B cell (primary cell): Measurements from ENCODE around the gene KCNT2. TPM values are rescaled to one million over a fixed set of nuclear protein-coding genes. Genes with fewer than 3 reads are reported as not detected.

ENCODE experiments used
- ATAC-seq: fragments of 200-7000 bp; cut with Tn5 transposase; one replicate; pipeline ENCODE4 v1.10.0; 2021; ENCODE audit warnings: low read depth, mild to moderate bottlenecking, moderate number of reproducible peaks, moderate library complexity
- CTCF ChIA-PET: fragments of 350-600 bp; sonication (Branson Sonifier 250); formaldehyde crosslinking; loops from one replicate; lab custom pipeline; 2021; ENCODE audit warnings: antibody characterized with exemption, inconsistent platforms; lab: Charles Lee
- POLR2A ChIA-PET: fragments of 350-600 bp; sonication (Branson Sonifier 250); formaldehyde crosslinking; loops from one replicate; lab custom pipeline; 2021; ENCODE audit warnings: antibody characterized with exemption; lab: Charles Lee
- DNase-seq: peaks from one replicate; pipeline ENCODE4 v3.0.0; 2013
- H2AFZ ChIP-seq: 2 replicates; pipeline ENCODE4 v1.6.1; 2012; ENCODE audit warnings: mild to moderate bottlenecking, low read depth, low read length; ENCODE audit not compliant: insufficient read depth, poor library complexity, severe bottlenecking
- H3K27ac ChIP-seq, 2 donors: 1 replicate in 1 of 2; 2 replicates in 1 of 2; pipeline ENCODE4 v1.5.1; 2012 to 2013; ENCODE audit warnings: low read length in 2 of 2, mild to moderate bottlenecking in 2 of 2, moderate library complexity in 1 of 2
- H3K27me3 ChIP-seq, 4 experiments: fragments of 200-600 bp in 1 of 4; sonication (generic) in 1 of 4; replicated peaks in 1 of 4; 1 replicate in 2 of 4; 2 replicates in 2 of 4; pipeline versions ENCODE4 v1.6.1 to v1.7.0; 2013 to 2016; ENCODE audit warnings: low read length in 3 of 4, mild to moderate bottlenecking in 2 of 4, mixed read lengths in 1 of 4, moderate library complexity in 1 of 4; ENCODE audit not compliant: insufficient read depth in 4 of 4, control insufficient read depth in 3 of 4; ENCODE audit errors: control extremely low read depth in 1 of 4
- H3K36me3 ChIP-seq, 2 experiments: replicated peaks in 1 of 2; 1 replicate in 1 of 2; 2 replicates in 1 of 2; pipeline versions ENCODE4 v1.6.1 to v1.7.1; 2013; ENCODE audit warnings: low read length in 1 of 2; ENCODE audit not compliant: insufficient read depth in 2 of 2, control insufficient read depth in 1 of 2; ENCODE audit errors: control extremely low read depth in 1 of 2, extremely low read depth in 1 of 2
- H3K4me1 ChIP-seq, 2 donors: fragments of 200-600 bp in 1 of 2; sonication (generic) in 1 of 2; 1 replicate in 1 of 2; 2 replicates in 1 of 2; pipeline versions ENCODE4 v1.5.1 to v1.6.1; 2013 to 2017; ENCODE audit warnings: low read length in 2 of 2; ENCODE audit not compliant: control insufficient read depth in 2 of 2, insufficient read depth in 2 of 2
- H3K4me2 ChIP-seq: replicated peaks from 2 replicates; pipeline ENCODE3; 2012; ENCODE audit warnings: mild to moderate bottlenecking, low read depth, low read length; ENCODE audit not compliant: poor library complexity, severe bottlenecking
- H3K4me3 ChIP-seq, 5 experiments: fragments of 200-600 bp in 1 of 5; sonication (generic) in 1 of 5; 1 replicate in 3 of 5; 2 replicates in 2 of 5; pipeline versions ENCODE4 v1.5.1 to v1.7.0; 2011 to 2016; ENCODE audit warnings: low read length in 4 of 5, mild to moderate bottlenecking in 4 of 5, low read depth in 2 of 5, control low read depth in 1 of 5, moderate library complexity in 1 of 5; ENCODE audit not compliant: insufficient read depth in 1 of 5; ENCODE audit errors: control extremely low read depth in 1 of 5, extremely low read depth in 1 of 5
- H3K79me2 ChIP-seq: fragments of 200-600 bp; sonication (generic); one replicate; pipeline ENCODE4 v1.6.0; 2016; ENCODE audit warnings: low read length; ENCODE audit not compliant: control insufficient read depth, insufficient read depth
- H3K9ac ChIP-seq: fragments of 200-600 bp; sonication (generic); 2 replicates; pipeline ENCODE4 v1.6.1; 2017; ENCODE audit warnings: mild to moderate bottlenecking, low read length, moderate library complexity
- H3K9me3 ChIP-seq, 3 donors: one replicate each; pipeline versions ENCODE4 v1.6.1 to v1.7.1; 2013; ENCODE audit warnings: low read length in 2 of 3; ENCODE audit not compliant: control insufficient read depth in 2 of 3, insufficient read depth in 1 of 3; ENCODE audit errors: control extremely low read depth in 1 of 3
- H4K20me1 ChIP-seq: 2 replicates; pipeline ENCODE4 v1.6.0; 2012; ENCODE audit warnings: mild to moderate bottlenecking, low read length; ENCODE audit not compliant: insufficient read depth, control insufficient read depth, poor library complexity, severe bottlenecking
- H3K27ac Mint-ChIP-seq: one replicate; pipeline ENCODE4 v1.8.0; 2021; ENCODE audit warnings: mixed read lengths
- H3K27me3 Mint-ChIP-seq: one replicate; pipeline ENCODE4 v1.8.0; 2021; ENCODE audit warnings: mixed read lengths
- H3K4me1 Mint-ChIP-seq: one replicate; pipeline ENCODE4 v1.8.0; 2021; ENCODE audit warnings: mixed read lengths
- H3K4me3 Mint-ChIP-seq: one replicate; pipeline ENCODE4 v1.8.0; 2021; ENCODE audit warnings: mixed read lengths
- H3K9me3 Mint-ChIP-seq: one replicate; pipeline ENCODE4 v1.8.0; 2022; ENCODE audit warnings: mixed read lengths; ENCODE audit not compliant: insufficient read depth
- CTCF ChIP-seq: fragments of 200-600 bp; IDR thresholded peaks from one replicate; pipeline ENCODE4 v1.8.0; 2022; ENCODE audit warnings: antibody characterized with exemption, mild to moderate bottlenecking
- EZH2 ChIP-seq: IDR thresholded peaks from 2 replicates; pipeline ENCODE4 v1.6.1; 2012; ENCODE audit warnings: borderline replicate concordance, low read depth, mild to moderate bottlenecking, moderate library complexity, low read length; ENCODE audit not compliant: insufficient read depth, poor library complexity, severe bottlenecking
- WGBS: methylation state at CpG from one replicate; pipeline ENCODE4 v1.1.5; 2013; ENCODE audit warnings: missing lambda C conversion rate; ENCODE audit not compliant: insufficient coverage; 5-methylcytosine and 5-hydroxymethylcytosine counted together
- intact Hi-C: fragments of 100-400 bp; cut with micrococcal nuclease; formaldehyde crosslinking; loops from one replicate; pipeline ENCODE4 v1.10.0; 2022
- polyA plus RNA-seq: library from polyadenylated mRNA; depleted of rRNA; stranded (reverse); fragments of >200 nt; gene quantifications from 2 replicates; pipeline ENCODE4 v1.2.3, GENCODE V29; 2012
- total RNA-seq, 2 donors: library from RNA; stranded (reverse); fragments of 120-200 nt in 1 of 2; gene quantifications; 1 replicate in 1 of 2; 2 replicates in 1 of 2; pipeline versions ENCODE4 v1.2.3 to v1.2.4, GENCODE V29; 2013 to 2022

KCNT2 gene
- total and polyA plus RNA-seq, 2 donors (not counting 1 experiment from before 2014, with no cell fraction given) = not detected

- Mint-ChIP-seq H3K27me3 (no peaks in the 10 kb centered on the region), H3K4me1 (no peaks in the 10 kb centered on the region), H3K27ac (no peak overlapping the region), H3K4me3 (no peak overlapping the region), H3K9me3 (peaks cover 4% of the 10 kb centered on the region)
- no peak overlapping the region for H3K27ac ChIP-seq
- H4K20me1 ChIP-seq = no peaks in the 10 kb centered on the region
- H3K9me3 ChIP-seq = peaks cover 1 to 24% (median 14%) of the 10 kb centered on the region in 3 donors
- 67% methylated on average over 3 of the region's 3 CpGs for WGBS
- no peak overlapping the region for H2AFZ ChIP-seq
- no peak overlapping the region for H3K9ac ChIP-seq
- no peak overlapping the region for H3K4me3 ChIP-seq
- TF ChIP-seq EZH2 = no peak
- TF ChIP-seq CTCF = no peak
- no peak overlapping the region for H3K4me2 ChIP-seq
- ChIA-PET POLR2A (no interaction called here), CTCF (no interaction called here)
- H3K27me3 ChIP-seq = no peaks in the 10 kb centered on the region
- H3K4me1 ChIP-seq = no peaks in the 10 kb centered on the region
- intact Hi-C loops = no loop called here
- DNase-seq (peak; percentile 31), ATAC-seq (no peak)
- H3K79me2 ChIP-seq = no peaks in the 10 kb centered on the region
- H3K36me3 ChIP-seq = no peaks in the 10 kb centered on the region
Observed at GRCh38 chr1:196535727-196536126, 72.5 kb downstream of the KCNT2 start.

GRCh38 chr1:196531737-196532524 is 76.3 kb downstream of the KCNT2 start:
- Histone ChIP-seq H3K4me1 (no peaks in the 10 kb centered on the region), H3K27ac (no peak overlapping the region), H3K4me3 (no peak overlapping the region), H3K9me3 (peaks cover 0 to 14% (median 12%) of the 10 kb centered on the region in 3 donors), H2AFZ (no peak overlapping the region), H4K20me1 (no peaks in the 10 kb centered on the region), H3K27me3 (no peaks in the 10 kb centered on the region), H3K79me2 (no peaks in the 10 kb centered on the region), H3K9ac (no peak overlapping the region), H3K36me3 (no peaks in the 10 kb centered on the region), H3K4me2 (no peak overlapping the region)
- H3K27ac Mint-ChIP-seq = no peak overlapping the region
- no CpG with 5 or more reads among the region's 3 CpGs for WGBS
- H3K9me3 Mint-ChIP-seq = peaks cover 6% of the 10 kb centered on the region
- no peaks in the 10 kb centered on the region for H3K27me3 Mint-ChIP-seq
- no peaks in the 10 kb centered on the region for H3K4me1 Mint-ChIP-seq
- TF ChIP-seq CTCF = no peak
- ChIA-PET POLR2A (no interaction called here), CTCF (no interaction called here)
- ATAC-seq (no peak), DNase-seq (no peak)
- intact Hi-C loops = no loop called here
- no peak overlapping the region for H3K4me3 Mint-ChIP-seq
